GM12864 (cell line): ENCODE measurements around the gene NNT.
"Not testable (repeated sequence)": the region's sequence is repeated elsewhere in the genome, so short reads cannot be mapped to it uniquely, and the experiment has no call there.

Experiments
- DNase-seq: peaks from one replicate; pipeline ENCODE4 v3.0.0-alpha.2; 2011; ENCODE audit warnings: low read depth
- H3K4me3 ChIP-seq: 2 replicates; pipeline ENCODE4 v1.5.1; 2011; ENCODE audit warnings: mild to moderate bottlenecking, low read depth, low read length, control low read depth
- TF ChIP-seq, protein P1 (sequence below): IDR thresholded peaks from 2 replicates; pipeline ENCODE4 v1.5.1; 2011; ENCODE audit warnings: low read depth, mild to moderate bottlenecking, moderate library complexity, low read length, control low read depth, inconsistent platforms; ENCODE audit errors: missing control alignments

The NNT gene

DNA sequence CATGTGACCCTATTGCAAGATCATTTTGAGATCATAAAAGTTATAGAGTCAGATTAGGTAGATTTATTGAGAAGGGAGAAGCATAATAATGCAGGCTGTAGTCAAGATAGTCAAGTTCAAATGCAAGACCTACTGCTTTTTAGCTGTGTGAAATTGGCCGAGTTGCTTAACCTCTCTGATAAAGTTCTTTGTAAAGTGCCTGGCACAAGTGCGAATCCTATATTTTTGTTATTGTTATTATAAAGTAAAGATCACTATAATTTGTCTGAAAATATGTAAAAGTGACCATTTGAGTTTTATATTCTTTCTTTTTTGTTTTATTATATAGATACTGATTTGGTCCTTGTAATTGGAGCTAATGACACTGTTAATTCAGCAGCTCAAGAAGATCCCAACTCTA is 99.3 kb downstream of the NNT start:
- no peak for DNase-seq
- TF ChIP-seq, protein P1, sequence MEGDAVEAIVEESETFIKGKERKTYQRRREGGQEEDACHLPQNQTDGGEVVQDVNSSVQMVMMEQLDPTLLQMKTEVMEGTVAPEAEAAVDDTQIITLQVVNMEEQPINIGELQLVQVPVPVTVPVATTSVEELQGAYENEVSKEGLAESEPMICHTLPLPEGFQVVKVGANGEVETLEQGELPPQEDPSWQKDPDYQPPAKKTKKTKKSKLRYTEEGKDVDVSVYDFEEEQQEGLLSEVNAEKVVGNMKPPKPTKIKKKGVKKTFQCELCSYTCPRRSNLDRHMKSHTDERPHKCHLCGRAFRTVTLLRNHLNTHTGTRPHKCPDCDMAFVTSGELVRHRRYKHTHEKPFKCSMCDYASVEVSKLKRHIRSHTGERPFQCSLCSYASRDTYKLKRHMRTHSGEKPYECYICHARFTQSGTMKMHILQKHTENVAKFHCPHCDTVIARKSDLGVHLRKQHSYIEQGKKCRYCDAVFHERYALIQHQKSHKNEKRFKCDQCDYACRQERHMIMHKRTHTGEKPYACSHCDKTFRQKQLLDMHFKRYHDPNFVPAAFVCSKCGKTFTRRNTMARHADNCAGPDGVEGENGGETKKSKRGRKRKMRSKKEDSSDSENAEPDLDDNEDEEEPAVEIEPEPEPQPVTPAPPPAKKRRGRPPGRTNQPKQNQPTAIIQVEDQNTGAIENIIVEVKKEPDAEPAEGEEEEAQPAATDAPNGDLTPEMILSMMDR, result no peak
- no peak overlapping the region for H3K4me3 ChIP-seq

DNA sequence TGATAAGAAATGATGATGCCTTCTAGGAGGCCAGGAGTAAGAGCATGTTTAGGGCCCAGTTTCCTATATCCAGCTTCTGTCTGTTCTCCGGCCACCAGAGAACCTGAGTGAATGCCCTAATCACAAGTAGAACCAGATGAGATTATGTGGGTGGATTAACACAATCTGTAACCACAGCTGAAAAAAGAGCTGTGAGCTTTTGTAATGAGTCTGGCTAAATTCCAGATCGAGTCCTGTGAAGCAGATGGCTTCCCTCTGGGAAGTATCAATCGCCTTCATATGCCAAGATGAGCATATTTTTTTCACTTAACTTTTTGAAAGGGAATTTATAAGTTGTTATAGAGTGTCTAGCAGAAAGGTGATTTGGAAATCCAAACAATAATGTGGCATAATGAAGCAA is 99.8 kb downstream of the NNT start:
- H3K4me3 ChIP-seq, result no peak overlapping the region
- DNase-seq, result no peak
- TF ChIP-seq, protein P1, result no peak

DNA sequence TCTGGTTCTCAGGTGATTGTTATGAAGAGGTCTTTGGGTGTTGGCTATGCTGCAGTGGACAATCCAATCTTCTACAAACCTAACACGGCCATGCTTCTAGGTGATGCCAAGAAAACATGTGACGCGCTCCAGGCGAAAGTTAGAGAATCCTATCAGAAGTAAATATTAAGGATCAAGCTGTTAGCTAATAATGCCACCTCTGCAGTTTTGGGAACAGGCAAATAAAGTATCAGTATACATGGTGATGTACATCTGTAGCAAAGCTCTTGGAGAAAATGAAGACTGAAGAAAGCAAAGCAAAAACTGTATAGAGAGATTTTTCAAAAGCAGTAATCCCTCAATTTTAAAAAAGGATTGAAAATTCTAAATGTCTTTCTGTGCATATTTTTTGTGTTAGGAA is 101.3 kb downstream of the NNT start:
- no peak for DNase-seq
- TF ChIP-seq, protein P1, result no peak
- no peak overlapping the region for H3K4me3 ChIP-seq

DNA sequence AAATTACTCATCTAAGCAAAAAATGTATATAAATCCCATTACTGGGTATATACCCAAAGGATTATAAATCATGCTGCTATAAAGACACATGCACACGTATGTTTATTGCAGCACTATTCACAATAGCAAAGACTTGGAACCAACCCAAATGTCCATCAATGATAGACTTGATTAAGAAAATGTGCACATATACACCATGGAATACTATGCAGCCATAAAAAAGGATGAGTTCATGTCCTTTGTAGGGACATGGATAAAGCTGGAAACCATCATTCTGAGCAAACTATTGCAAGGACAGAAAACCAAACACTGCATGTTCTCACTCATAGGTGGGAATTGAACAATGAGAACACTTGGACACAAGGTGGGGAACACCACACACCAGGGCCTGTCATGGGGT is 103.6 kb downstream of the NNT start:
- H3K4me3 ChIP-seq, DNase-seq: not testable (repeated sequence)

DNA sequence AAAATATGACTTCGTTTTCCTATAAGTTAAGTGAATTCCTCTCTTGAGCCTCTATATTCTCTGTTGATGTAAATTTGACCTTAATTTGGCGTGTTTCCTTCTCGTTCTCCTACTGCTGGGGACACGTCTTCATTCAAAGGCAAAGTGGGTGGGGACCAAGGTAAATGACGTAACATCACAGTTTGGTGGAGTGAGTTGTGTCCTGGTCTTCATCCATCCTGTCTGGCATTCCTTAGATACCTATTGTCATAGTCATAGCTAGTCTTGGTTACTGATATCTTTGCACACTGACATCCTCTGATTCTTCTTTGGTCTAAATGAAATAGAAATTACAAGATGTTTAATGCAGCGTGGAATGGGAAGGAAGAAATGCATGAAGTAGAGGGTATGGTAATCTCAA is 108.5 kb downstream of the NNT start:
- DNase-seq, result no peak
- TF ChIP-seq, protein P1, result no peak
- H3K4me3 ChIP-seq, result no peak overlapping the region

DNA sequence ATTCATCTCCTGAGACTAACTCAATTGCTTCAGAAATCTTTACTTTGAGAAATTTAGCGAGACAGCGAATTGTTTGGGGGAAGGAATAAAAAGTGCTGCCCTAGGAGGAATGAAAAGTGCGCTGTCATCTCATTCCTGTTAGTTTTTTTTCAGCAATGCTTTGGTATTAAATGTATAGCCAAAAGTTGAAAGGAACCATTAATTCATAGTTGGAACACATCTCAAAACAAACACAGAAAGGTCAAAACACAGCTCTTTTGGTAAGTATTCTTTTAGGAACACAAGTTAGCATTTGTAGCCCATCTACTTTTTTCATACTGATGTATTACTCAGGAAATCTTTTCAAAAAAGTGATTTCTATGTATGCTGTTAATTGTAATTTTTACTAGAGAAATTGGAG is 109.1 kb downstream of the NNT start:
- H3K4me3 ChIP-seq, result no peak overlapping the region
- TF ChIP-seq, protein P1, result no peak
- DNase-seq, result no peak

DNA sequence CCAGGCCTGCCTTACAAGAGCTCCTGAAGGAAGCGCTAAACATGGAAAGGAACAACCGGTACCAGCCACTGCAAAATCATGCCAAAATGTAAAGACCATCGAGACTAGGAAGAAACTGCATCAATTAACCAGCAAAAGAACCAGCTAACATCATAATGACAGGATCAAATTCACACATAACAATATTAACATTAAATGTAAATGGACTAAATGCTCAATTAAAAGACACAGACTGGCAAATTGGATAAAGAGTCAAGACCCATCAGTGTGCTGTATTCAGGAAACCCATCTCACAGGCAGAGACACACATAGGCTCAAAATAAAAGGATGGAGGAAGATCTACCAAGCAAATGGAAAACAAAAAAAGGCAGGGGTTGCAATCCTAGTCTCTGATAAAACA is 116.8 kb downstream of the NNT start:
- not testable (repeated sequence) for DNase-seq, H3K4me3 ChIP-seq

DNA sequence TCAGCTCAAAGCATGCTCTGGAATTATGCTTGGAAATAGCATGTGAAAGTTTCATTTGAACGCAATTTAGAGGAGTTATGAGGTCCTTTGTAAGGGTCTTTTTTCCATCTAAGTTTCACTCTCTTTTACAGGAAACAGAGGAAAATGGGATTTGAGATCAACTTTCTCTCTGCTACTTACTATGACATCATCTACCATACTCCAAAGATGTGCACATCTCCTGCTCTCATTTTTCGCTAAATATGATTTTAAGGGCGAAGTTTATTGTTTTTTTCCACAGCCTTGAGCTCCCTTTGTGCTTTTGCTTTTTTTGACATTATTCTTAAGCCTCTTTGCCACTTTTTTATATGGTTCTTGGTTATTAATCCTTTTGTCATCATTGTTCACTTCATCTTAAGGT is 125.6 kb downstream of the NNT start:
- no peak for DNase-seq
- TF ChIP-seq, protein P1, result no peak
- H3K4me3 ChIP-seq, result no peak overlapping the region
